Right atrium auricular region (tissue), 2 donors: Measurements from ENCODE around the gene ILDR2. TPM values are rescaled to one million over a fixed set of nuclear protein-coding genes. Genes with fewer than 3 reads are reported as not detected.

ENCODE experiments used
- DNase-seq: peaks from one replicate; pipeline ENCODE4 v3.0.0-alpha.2; 2019; ENCODE audit warnings: low spot score
- H3K27ac ChIP-seq, 2 donors: fragments of 200-600 bp; sonication (generic); 1 replicate in 1 of 2; 2 replicates in 1 of 2; pipeline ENCODE4 v1.5.1; 2016 to 2019
- H3K27me3 ChIP-seq, 2 donors: fragments of 200-600 bp; sonication (generic); one replicate each; pipeline versions ENCODE4 v1.5.1 to v1.6.0; 2017 to 2019
- H3K36me3 ChIP-seq: fragments of 200-600 bp; sonication (generic); one replicate; pipeline ENCODE4 v1.5.1; 2016
- H3K4me1 ChIP-seq, 2 donors: fragments of 200-600 bp; sonication (generic); one replicate each; pipeline versions ENCODE4 v1.5.1 to v1.6.0; 2017 to 2019
- H3K4me3 ChIP-seq, 2 donors: fragments of 200-600 bp; sonication (generic); 1 replicate in 1 of 2; 2 replicates in 1 of 2; pipeline ENCODE4 v1.5.1; 2017 to 2019; ENCODE audit warnings: mild to moderate bottlenecking in 1 of 2, moderate library complexity in 1 of 2
- H3K9me3 ChIP-seq, 2 donors: fragments of 200-600 bp; sonication (generic); one replicate each; pipeline ENCODE4 v1.5.1; 2019
- CTCF ChIP-seq, 2 donors: fragments of 200-600 bp; sonication (generic); IDR thresholded peaks; one replicate each; pipeline ENCODE4 v1.5.1; 2019; ENCODE audit warnings: antibody characterized with exemption in 2 of 2
- total RNA-seq, 2 donors: library from RNA; depleted of rRNA; stranded (reverse); fragments of >200 nt; gene quantifications; one replicate each; pipeline ENCODE4 v1.1.0, GENCODE V29; 2016

The ILDR2 gene
- total RNA-seq, 2 donors from 2014 or later, result 7.3 to 23.2 TPM

GRCh38 chr1:166939741-166940375 is 35.5 kb downstream of the ILDR2 start:
- Histone ChIP-seq H3K27ac (no peak overlapping the region), H3K9me3 (no peaks in the 10 kb centered on the region), H3K27me3 (no peaks in the 10 kb centered on the region), H3K4me1 (no peaks in the 10 kb centered on the region), H3K36me3 (peaks cover 8% of the 10 kb centered on the region), H3K4me3 (no peak overlapping the region)
- TF ChIP-seq CTCF (IDR thresholded peaks at IDR 0.05), result no peak
- no peak for DNase-seq

GRCh38 chr1:166937962-166938361 is 37.4 kb downstream of the ILDR2 start:
- no peak overlapping the region for H3K4me3 ChIP-seq
- DNase-seq, result no peak
- no peaks in the 10 kb centered on the region for H3K9me3 ChIP-seq
- TF ChIP-seq CTCF (IDR thresholded peaks at IDR 0.05), result no peak
- no peaks in the 10 kb centered on the region for H3K4me1 ChIP-seq
- peak overlapping the region in 1 of 2 donors; percentile 55 for H3K27ac ChIP-seq
- H3K27me3 ChIP-seq, result no peaks in the 10 kb centered on the region
- H3K36me3 ChIP-seq, result peaks cover 8% of the 10 kb centered on the region

DNA sequence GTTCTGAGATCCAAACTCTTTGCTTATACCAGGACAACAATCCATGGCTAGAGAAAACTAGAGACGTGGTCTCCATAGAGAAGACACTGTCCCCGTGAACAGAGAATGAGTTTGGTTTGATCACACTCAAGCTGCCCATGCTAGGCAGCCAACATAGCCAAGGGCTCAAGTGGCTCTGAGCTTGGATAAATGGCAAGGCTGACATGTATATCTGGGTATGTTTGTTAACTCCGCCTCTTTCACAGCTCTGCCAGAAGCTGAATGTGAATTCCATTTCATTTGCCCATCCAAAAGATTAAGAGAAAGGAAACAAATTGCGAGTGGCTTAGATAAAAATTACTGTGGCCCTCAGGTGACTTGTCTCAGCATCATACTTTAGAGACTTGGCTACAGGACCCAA is 38.0 kb downstream of the ILDR2 start:
- Histone ChIP-seq H3K27ac (peak overlapping the region in 1 of 2 donors; percentile 55), H3K4me3 (no peak overlapping the region), H3K27me3 (no peaks in the 10 kb centered on the region), H3K9me3 (no peaks in the 10 kb centered on the region), H3K36me3 (peaks cover 8% of the 10 kb centered on the region), H3K4me1 (no peaks in the 10 kb centered on the region)
- DNase-seq, result no peak
- TF ChIP-seq CTCF (IDR thresholded peaks at IDR 0.05), result no peak

- no peak for TF ChIP-seq CTCF (IDR thresholded peaks at IDR 0.05)
- no peak for DNase-seq
- H3K27me3 ChIP-seq, result no peaks in the 10 kb centered on the region
- H3K4me3 ChIP-seq, result no peak overlapping the region
- no peaks in the 10 kb centered on the region for H3K4me1 ChIP-seq
- H3K9me3 ChIP-seq, result no peaks in the 10 kb centered on the region
- no peak overlapping the region for H3K27ac ChIP-seq
- H3K36me3 ChIP-seq, result peaks cover 8% of the 10 kb centered on the region
Observed at GRCh38 chr1:166933633-166934032, 41.7 kb downstream of the ILDR2 start.

- TF ChIP-seq CTCF (IDR thresholded peaks at IDR 0.05), result no peak
- Histone ChIP-seq H3K36me3 (peaks cover 8% of the 10 kb centered on the region), H3K27me3 (no peaks in the 10 kb centered on the region), H3K27ac (no peak overlapping the region), H3K4me1 (peaks cover 0 to under 1% of the 10 kb centered on the region in 2 donors), H3K9me3 (no peaks in the 10 kb centered on the region), H3K4me3 (no peak overlapping the region)
- DNase-seq, result no peak
Observed at GRCh38 chr1:166933140-166933539, 42.2 kb downstream of the ILDR2 start.

- no peak for DNase-seq
- H3K9me3 ChIP-seq, result no peaks in the 10 kb centered on the region
- H3K4me3 ChIP-seq, result no peak overlapping the region
- peaks cover under 1% of the 10 kb centered on the region for H3K36me3 ChIP-seq
- H3K27me3 ChIP-seq, result no peaks in the 10 kb centered on the region
- H3K27ac ChIP-seq, result no peak overlapping the region
- TF ChIP-seq CTCF (IDR thresholded peaks at IDR 0.05), result no peak
- H3K4me1 ChIP-seq, result peaks cover 0 to 28% of the 10 kb centered on the region in 2 donors
Observed at GRCh38 chr1:166929911-166930310, 45.4 kb downstream of the ILDR2 start.
